H9 (cell line): ENCODE measurements around the gene ACP6. TPM values are rescaled to one million over a fixed set of nuclear protein-coding genes. Genes with fewer than 3 reads are reported as not detected.

ENCODE experiments used
- DNase-seq: peaks from one replicate; pipeline ENCODE4 v3.0.0-alpha.2; 2017
- H2AFZ ChIP-seq: one replicate; pipeline ENCODE4 v1.6.1; 2013; ENCODE audit warnings: mild to moderate bottlenecking, low read length, control low read depth, moderate library complexity
- H2AK5ac ChIP-seq: 2 replicates; pipeline ENCODE4 v1.6.1; 2013; ENCODE audit warnings: low read length, control low read depth, mixed read lengths; ENCODE audit not compliant: insufficient read length
- H2BK120ac ChIP-seq: one replicate; pipeline ENCODE4 v1.6.1; 2013; ENCODE audit warnings: low read depth, mild to moderate bottlenecking, low read length, control low read depth, inconsistent platforms; ENCODE audit not compliant: poor library complexity, severe bottlenecking
- H2BK12ac ChIP-seq: 2 replicates; pipeline ENCODE4 v1.6.1; 2013; ENCODE audit warnings: low read length, control low read depth, mixed read lengths, low read depth; ENCODE audit not compliant: insufficient read length
- H2BK15ac ChIP-seq: 2 replicates; pipeline ENCODE4 v1.6.1; 2013; ENCODE audit warnings: low read depth, low read length, control low read depth
- H2BK20ac ChIP-seq: one replicate; pipeline ENCODE4 v1.6.1; 2013; ENCODE audit warnings: low read depth, mild to moderate bottlenecking, low read length, control low read depth, inconsistent platforms; ENCODE audit not compliant: poor library complexity, severe bottlenecking
- H2BK5ac ChIP-seq: 2 replicates; pipeline ENCODE4 v1.6.1; 2013; ENCODE audit warnings: low read length, control low read depth, mixed read lengths; ENCODE audit not compliant: insufficient read length
- H3K14ac ChIP-seq: 2 replicates; pipeline ENCODE4 v1.6.1; 2013; ENCODE audit warnings: low read length, control low read depth; ENCODE audit not compliant: insufficient read depth
- H3K18ac ChIP-seq: 2 replicates; pipeline ENCODE4 v1.6.1; 2013; ENCODE audit warnings: low read depth, mild to moderate bottlenecking, mixed read lengths, low read length, control low read depth; ENCODE audit not compliant: insufficient read length
- H3K23ac ChIP-seq: 2 replicates; pipeline ENCODE4 v1.6.1; 2013; ENCODE audit warnings: low read length, control low read depth, mixed read lengths, low read depth; ENCODE audit not compliant: insufficient read length
- H3K23me2 ChIP-seq: 2 replicates; pipeline ENCODE4 v1.6.1; 2013; ENCODE audit warnings: low read depth, mild to moderate bottlenecking, mixed read lengths, low read length, control low read depth; ENCODE audit not compliant: insufficient read length, poor library complexity, severe bottlenecking
- H3K27ac ChIP-seq: 2 replicates; pipeline ENCODE4 v1.5.1; 2013; ENCODE audit warnings: low read length, control low read depth, mixed read lengths, low read depth; ENCODE audit not compliant: insufficient read length
- H3K27me3 ChIP-seq: 2 replicates; pipeline ENCODE4 v1.6.1; 2013; ENCODE audit warnings: low read length, control low read depth, inconsistent platforms; ENCODE audit not compliant: insufficient read depth
- H3K4ac ChIP-seq: 2 replicates; pipeline ENCODE4 v1.6.1; 2013; ENCODE audit warnings: low read depth, mild to moderate bottlenecking, control low read depth, inconsistent platforms, low read length, moderate library complexity
- H3K4me1 ChIP-seq: 2 replicates; pipeline ENCODE4 v1.6.1; 2013; ENCODE audit warnings: low read length, control low read depth, inconsistent platforms; ENCODE audit not compliant: insufficient read depth
- H3K4me2 ChIP-seq: 2 replicates; pipeline ENCODE4 v1.6.1; 2013; ENCODE audit warnings: low read length, control low read depth, mixed read lengths; ENCODE audit not compliant: insufficient read length, insufficient read depth
- H3K56ac ChIP-seq: 2 replicates; pipeline ENCODE4 v1.6.1; 2013; ENCODE audit warnings: low read depth, mild to moderate bottlenecking, mixed read lengths, low read length, control low read depth; ENCODE audit not compliant: insufficient read length
- H3K79me1 ChIP-seq: 2 replicates; pipeline ENCODE4 v1.6.1; 2013; ENCODE audit warnings: low read depth, mild to moderate bottlenecking, moderate library complexity, low read length, control low read depth, inconsistent platforms; ENCODE audit not compliant: insufficient read depth, poor library complexity, severe bottlenecking
- H3K79me2 ChIP-seq: 2 replicates; pipeline ENCODE4 v1.6.1; 2013; ENCODE audit warnings: low read length, control low read depth, inconsistent platforms; ENCODE audit not compliant: insufficient read depth
- H3K9ac ChIP-seq: 2 replicates; pipeline ENCODE4 v1.6.1; 2013; ENCODE audit warnings: low read length, control low read depth, mixed read lengths; ENCODE audit not compliant: insufficient read length; ENCODE audit errors: extremely low read depth
- H3K9me3 ChIP-seq: one replicate; pipeline ENCODE4 v1.6.1; 2013; ENCODE audit warnings: low read depth, low read length, inconsistent platforms; ENCODE audit not compliant: control insufficient read depth
- H3T11ph ChIP-seq: one replicate; pipeline ENCODE4 v1.6.1; 2013; ENCODE audit warnings: mild to moderate bottlenecking, low read length, control low read depth, inconsistent platforms
- H4K20me1 ChIP-seq: one replicate; pipeline ENCODE4 v1.6.1; 2013; ENCODE audit not compliant: control insufficient read depth, insufficient read length, insufficient read depth
- H4K5ac ChIP-seq: 2 replicates; pipeline ENCODE4 v1.6.1; 2013; ENCODE audit warnings: low read depth, mild to moderate bottlenecking, mixed read lengths, low read length, control low read depth; ENCODE audit not compliant: insufficient read length
- H4K8ac ChIP-seq: replicated peaks from 2 replicates; pipeline ENCODE4 v1.6.1; 2013; ENCODE audit warnings: low read length, control low read depth, mixed read lengths, low read depth; ENCODE audit not compliant: insufficient read length
- H4K91ac ChIP-seq: 2 replicates; pipeline ENCODE4 v1.6.1; 2013; ENCODE audit warnings: low read depth, mild to moderate bottlenecking, moderate library complexity, mixed read lengths, low read length, control low read depth; ENCODE audit not compliant: insufficient read length
- H3K27ac Mint-ChIP-seq, 3 experiments: 2 replicates in 2 of 3; 3 replicates in 1 of 3; pipeline ENCODE4 v1.8.0; 2020 to 2021; ENCODE audit warnings: mixed read lengths in 3 of 3, mild to moderate bottlenecking in 1 of 3, moderate library complexity in 1 of 3
- H3K27me3 Mint-ChIP-seq: 2 replicates; pipeline ENCODE4 v1.8.0; 2021; ENCODE audit warnings: low read depth, mild to moderate bottlenecking, moderate library complexity, mixed read lengths
- H3K36me3 Mint-ChIP-seq, 3 experiments: 2 replicates in 2 of 3; 3 replicates in 1 of 3; pipeline ENCODE4 v1.8.0; 2020 to 2021; ENCODE audit warnings: low read depth in 3 of 3, mixed read lengths in 3 of 3; ENCODE audit not compliant: insufficient read depth in 1 of 3
- H3K4me1 Mint-ChIP-seq, 2 experiments: 2 replicates each; pipeline ENCODE4 v1.8.0; 2020; ENCODE audit warnings: mixed read lengths in 2 of 2
- H3K4me3 Mint-ChIP-seq, 2 experiments: 2 replicates in 1 of 2; 3 replicates in 1 of 2; pipeline ENCODE4 v1.8.0; 2020 to 2021; ENCODE audit warnings: mild to moderate bottlenecking in 2 of 2, mixed read lengths in 2 of 2, moderate library complexity in 1 of 2
- H3K9me3 Mint-ChIP-seq, 2 experiments: 2 replicates in 1 of 2; 3 replicates in 1 of 2; pipeline ENCODE4 v1.8.0; 2020; ENCODE audit warnings: mild to moderate bottlenecking in 2 of 2, mixed read lengths in 2 of 2, moderate library complexity in 1 of 2
- WGBS: extraction: QIAGEN DNeasy Blood & Tissue Kit; methylation state at CpG from one replicate; pipeline ENCODE4 v1.1.7; 2013; ENCODE audit warnings: missing lambda C conversion rate, low lambda C conversion rate, mixed read lengths; ENCODE audit not compliant: insufficient read length; ENCODE audit errors: extremely low coverage; 5-methylcytosine and 5-hydroxymethylcytosine counted together
- total RNA-seq: library from RNA; stranded (reverse); gene quantifications from 2 replicates; pipeline ENCODE4 v1.2.1, GENCODE V29; 2021
- TF ChIP-seq, protein P1 (sequence below): fragments of 200-600 bp; sonication (generic); conservative IDR thresholded peaks from 3 replicates; pipeline ENCODE4 v1.8.0; 2021; ENCODE audit warnings: antibody characterized with exemption, mild to moderate bottlenecking

The ACP6 gene
- total RNA-seq, 1 experiment from 2014 or later = 17.1 TPM

DNA sequence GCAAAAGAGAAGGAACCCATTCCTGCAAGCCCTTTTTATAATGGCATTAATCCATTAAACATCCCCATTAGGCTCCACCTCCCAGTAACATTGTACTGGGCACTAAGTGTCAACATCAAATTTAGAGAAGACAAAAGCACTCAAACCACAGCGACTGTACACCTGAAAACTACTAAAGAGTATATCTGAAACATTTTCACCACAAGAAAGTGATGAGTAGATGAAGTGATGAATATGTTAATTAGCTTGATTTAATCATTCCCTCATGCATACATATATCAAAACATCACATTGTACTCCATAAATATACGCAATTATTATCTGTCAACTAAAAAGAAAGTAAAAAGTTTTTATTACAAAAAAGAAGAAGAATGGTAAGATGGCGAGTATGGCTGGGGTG is 26.4 kb downstream of the ACP6 start:
- H3K27me3 ChIP-seq = no peaks in the 10 kb centered on the region
- Mint-ChIP-seq H3K4me1 (peaks cover 3 to 5% of the 10 kb centered on the region in 2 experiments), H3K27ac (no peak overlapping the region), H3K4me3 (no peak overlapping the region), H3K27me3 (no peaks in the 10 kb centered on the region), H3K9me3 (no peaks in the 10 kb centered on the region), H3K36me3 (peaks cover 4 to 16% (median 4%) of the 10 kb centered on the region in 3 experiments; a peak in 5 of 7 replicates)
- H3K23me2 ChIP-seq = no peaks in the 10 kb centered on the region
- no peak overlapping the region for H3K27ac ChIP-seq
- no CpG with 5 or more reads among the region's 3 CpGs for WGBS
- no peak overlapping the region for H2BK120ac ChIP-seq
- H3K4ac ChIP-seq = no peak overlapping the region
- no peak overlapping the region for H3K18ac ChIP-seq
- H2BK12ac ChIP-seq = no peak overlapping the region
- TF ChIP-seq, protein P1, sequence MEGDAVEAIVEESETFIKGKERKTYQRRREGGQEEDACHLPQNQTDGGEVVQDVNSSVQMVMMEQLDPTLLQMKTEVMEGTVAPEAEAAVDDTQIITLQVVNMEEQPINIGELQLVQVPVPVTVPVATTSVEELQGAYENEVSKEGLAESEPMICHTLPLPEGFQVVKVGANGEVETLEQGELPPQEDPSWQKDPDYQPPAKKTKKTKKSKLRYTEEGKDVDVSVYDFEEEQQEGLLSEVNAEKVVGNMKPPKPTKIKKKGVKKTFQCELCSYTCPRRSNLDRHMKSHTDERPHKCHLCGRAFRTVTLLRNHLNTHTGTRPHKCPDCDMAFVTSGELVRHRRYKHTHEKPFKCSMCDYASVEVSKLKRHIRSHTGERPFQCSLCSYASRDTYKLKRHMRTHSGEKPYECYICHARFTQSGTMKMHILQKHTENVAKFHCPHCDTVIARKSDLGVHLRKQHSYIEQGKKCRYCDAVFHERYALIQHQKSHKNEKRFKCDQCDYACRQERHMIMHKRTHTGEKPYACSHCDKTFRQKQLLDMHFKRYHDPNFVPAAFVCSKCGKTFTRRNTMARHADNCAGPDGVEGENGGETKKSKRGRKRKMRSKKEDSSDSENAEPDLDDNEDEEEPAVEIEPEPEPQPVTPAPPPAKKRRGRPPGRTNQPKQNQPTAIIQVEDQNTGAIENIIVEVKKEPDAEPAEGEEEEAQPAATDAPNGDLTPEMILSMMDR = no peak
- no peak overlapping the region for H3T11ph ChIP-seq
- no peaks in the 10 kb centered on the region for H3K9me3 ChIP-seq
- H2BK15ac ChIP-seq = no peak overlapping the region
- no peak overlapping the region for H2BK20ac ChIP-seq
- no peak overlapping the region for H3K14ac ChIP-seq
- H3K79me1 ChIP-seq = no peaks in the 10 kb centered on the region
- no peak overlapping the region for H2BK5ac ChIP-seq
- H2AK5ac ChIP-seq = no peak overlapping the region
- no peak for DNase-seq
- H3K4me1 ChIP-seq = no peaks in the 10 kb centered on the region
- no peak overlapping the region for H3K56ac ChIP-seq
- H4K8ac ChIP-seq = no peak overlapping the region
- H3K79me2 ChIP-seq = no peaks in the 10 kb centered on the region
- H2AFZ ChIP-seq = no peak overlapping the region
- no peak overlapping the region for H4K5ac ChIP-seq
- no peak overlapping the region for H3K4me2 ChIP-seq
- H3K23ac ChIP-seq = no peak overlapping the region
- no peaks in the 10 kb centered on the region for H4K20me1 ChIP-seq
- no peak overlapping the region for H4K91ac ChIP-seq
- H3K9ac ChIP-seq = no peak overlapping the region
